Activated T-helper 1 cell treated with Interleukin-2 at 50 U/mL for 16 hours (primary cell): ENCODE results near the gene AUH.
"Not testable (repeated sequence)": the region's sequence is repeated elsewhere in the genome, so short reads cannot be mapped to it uniquely, and the experiment has no call there.

Experiments
- DNase-seq: peaks from one replicate; pipeline ENCODE4 v3.0.0-alpha.2; 2020; ENCODE audit warnings: low read depth

AUH gene

GRCh38 chr9:91208419-91208745 lies 153.3 kb downstream of the AUH start:
- no peak for DNase-seq

GRCh38 chr9:91207729-91208418 lies 153.8 kb downstream of the AUH start:
- DNase-seq: no peak

- DNase-seq: no peak
Observed at GRCh38 chr9:91207397-91207728, 154.4 kb downstream of the AUH start.

- no peak for DNase-seq
Observed at GRCh38 chr9:91206806-91207205, 154.9 kb downstream of the AUH start.

- DNase-seq: no peak
Observed at GRCh38 chr9:91202736-91203283, 158.9 kb downstream of the AUH start.

DNA sequence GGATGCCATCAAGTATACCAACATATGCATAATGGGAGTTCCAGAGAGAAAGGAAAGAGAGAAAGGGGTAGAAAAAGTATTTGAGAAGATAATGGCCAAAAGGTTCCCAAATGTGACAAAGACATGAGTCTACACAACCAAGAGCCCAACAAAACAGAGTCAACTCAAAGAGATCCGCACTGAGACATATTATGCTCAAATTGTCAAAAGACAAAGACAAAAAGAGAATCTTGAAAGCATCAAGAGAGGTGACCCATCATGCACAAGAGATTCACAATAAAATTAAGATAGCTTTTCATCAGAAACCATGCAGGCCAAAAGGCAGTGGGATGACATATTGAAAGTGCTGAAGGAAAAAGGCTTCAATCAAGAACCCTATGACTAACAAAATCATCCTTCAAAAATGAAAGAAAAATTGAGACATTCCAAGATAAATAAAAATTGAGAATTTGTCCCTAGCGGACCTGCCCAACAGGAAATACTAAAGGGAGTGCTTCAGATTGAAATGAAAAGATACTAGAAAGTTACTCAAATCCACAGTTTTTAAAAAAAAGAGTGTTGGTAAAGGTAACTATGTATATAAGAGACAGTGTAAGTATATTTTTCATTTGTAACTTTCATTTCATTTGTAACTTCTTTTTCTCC lies 160.9 kb downstream of the AUH start:
- no peak for DNase-seq

DNA sequence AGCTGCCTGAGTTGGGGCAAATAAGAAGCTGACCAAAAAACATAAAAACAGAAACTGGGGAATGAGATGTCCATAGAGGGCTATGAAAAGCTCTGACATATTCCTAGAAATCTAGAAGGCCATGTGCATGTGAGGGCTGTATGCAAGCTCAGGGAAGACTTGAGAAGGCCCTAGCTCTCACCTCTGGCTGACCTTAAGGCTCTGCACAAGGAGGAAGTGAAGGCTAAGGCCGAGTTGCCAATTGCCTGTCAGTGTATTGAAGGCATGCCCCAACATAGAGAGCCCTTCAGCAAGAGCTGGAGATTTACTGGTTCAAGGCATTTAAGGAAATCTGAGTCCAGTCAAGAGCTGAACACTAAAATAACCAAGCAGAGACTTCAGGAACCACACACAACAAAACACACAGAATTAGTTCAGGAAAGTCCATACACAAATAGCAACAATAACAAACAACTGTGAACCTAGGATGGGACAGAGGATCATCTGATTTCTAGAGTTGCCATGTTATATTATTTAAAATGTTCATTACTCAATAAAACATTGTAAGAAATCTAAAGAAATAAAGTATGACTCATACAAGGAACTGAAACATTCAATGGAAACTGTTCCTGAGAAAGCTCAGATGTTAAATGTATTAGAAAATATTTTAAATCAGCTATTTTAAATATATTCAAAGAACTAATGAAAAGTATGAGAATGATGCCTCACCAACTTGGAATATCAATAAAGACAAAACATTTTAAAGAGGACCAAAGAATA lies 161.8 kb downstream of the AUH start:
- no peak for DNase-seq

DNA sequence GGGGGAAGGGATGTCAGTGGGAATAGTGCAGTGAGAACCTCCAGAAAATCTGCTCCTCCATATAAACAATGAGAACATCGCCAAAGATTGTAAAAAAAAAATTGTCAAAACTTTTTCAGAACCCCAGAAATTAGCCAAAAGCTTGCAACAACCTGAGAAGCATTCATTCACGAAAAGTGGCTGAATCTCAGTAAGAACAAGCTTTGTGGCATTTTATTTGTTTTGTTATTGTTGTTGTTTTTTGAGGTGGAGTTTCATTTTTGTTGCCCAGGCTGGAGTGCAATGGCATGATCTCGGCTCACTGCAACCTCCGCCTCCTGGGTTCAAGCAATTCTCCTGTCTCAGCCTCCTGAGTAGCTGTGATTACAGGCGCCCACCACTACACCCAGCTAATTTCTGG lies 162.8 kb downstream of the AUH start:
- DNase-seq: not testable (repeated sequence)

- no peak for DNase-seq
Observed at GRCh38 chr9:91198405-91198804, 163.3 kb downstream of the AUH start.

DNA sequence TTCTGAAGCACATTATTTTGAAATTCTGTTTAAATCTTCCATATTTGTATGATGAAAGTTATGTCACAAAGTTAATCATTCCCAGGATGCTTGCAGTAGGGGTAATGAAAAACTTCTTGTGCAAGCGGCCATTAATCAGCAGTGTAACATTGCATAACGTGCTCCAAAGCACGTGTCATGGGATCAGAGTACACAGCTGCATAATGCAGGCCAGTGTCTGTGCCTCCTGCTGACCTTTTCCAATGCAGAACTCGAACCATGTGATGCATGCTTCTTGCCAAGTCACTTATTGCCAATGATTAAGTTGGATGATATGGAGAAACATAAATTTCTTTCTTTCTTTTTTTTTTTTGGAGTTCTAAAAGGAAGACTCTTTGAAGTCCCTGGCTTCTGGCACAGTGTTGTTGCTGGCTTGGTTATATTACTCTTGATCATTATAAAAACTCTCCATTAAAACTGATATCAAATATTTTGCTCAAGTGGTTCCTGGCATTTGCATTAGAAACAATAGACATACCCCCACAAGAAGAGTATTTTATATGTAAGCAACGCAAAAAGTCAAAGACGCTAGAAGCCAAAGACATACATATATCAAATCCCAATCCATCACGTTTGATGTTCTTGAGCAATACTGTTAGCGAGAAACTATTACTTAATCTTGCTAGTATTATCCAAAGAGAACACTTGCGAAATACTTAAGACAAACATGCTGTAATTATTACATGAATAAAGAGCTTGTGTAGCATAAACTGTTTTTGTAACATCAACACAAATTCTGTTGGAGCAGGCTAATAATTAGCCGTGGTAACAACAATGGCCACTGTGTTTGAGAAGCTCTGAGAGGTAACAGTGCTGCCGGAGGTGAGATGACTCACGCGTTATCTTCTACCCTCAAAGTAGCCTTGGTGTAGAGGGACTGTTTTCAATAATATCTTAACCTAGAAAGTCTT lies 164.2 kb downstream of the AUH start:
- DNase-seq: no peak

GRCh38 chr9:91196103-91196950 lies 165.4 kb downstream of the AUH start:
- DNase-seq: no peak

- DNase-seq: no peak
Observed at GRCh38 chr9:91195372-91196012, 166.2 kb downstream of the AUH start.

DNA sequence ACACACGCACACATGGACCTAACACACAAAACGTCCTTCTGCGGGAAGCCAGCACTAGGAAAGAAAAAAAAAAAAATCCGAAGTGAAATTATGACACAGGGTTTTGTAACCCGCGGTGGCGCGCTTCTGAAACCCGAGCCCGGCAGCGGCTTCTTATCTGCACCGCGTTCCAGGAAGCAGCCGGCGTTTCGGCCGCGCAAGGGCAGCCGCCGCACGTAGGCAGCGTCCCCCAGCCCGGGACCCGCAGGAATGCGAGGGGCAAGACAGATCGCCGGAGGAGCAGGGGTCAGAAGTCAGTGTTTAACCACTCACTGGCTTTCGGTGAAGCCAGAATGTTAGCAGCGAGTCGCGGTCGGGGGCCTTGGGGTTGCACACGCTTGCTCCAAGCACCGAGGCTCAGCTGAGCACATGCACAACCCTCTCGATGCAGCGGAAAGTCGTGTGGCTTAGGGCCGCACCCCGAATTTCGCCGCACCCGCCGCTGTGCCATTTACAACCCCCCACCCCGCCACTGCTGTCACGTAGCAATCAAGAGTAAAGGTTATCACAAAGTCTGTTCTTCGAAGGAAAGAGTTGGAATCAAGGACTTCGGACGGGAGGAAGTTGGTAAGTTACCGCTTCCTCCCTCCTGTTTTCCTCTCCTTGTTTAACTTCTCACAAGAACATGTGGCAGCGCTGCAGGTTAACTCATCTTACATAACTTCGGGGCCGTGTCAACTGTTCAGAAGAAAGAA lies 167.9 kb downstream of the AUH start:
- DNase-seq: peak; percentile 46

- DNase-seq: peak; percentile 18
Observed at GRCh38 chr9:91193087-91193657, 168.5 kb downstream of the AUH start.

- DNase-seq: no peak
Observed at GRCh38 chr9:91192381-91193086, 169.2 kb downstream of the AUH start.

DNA sequence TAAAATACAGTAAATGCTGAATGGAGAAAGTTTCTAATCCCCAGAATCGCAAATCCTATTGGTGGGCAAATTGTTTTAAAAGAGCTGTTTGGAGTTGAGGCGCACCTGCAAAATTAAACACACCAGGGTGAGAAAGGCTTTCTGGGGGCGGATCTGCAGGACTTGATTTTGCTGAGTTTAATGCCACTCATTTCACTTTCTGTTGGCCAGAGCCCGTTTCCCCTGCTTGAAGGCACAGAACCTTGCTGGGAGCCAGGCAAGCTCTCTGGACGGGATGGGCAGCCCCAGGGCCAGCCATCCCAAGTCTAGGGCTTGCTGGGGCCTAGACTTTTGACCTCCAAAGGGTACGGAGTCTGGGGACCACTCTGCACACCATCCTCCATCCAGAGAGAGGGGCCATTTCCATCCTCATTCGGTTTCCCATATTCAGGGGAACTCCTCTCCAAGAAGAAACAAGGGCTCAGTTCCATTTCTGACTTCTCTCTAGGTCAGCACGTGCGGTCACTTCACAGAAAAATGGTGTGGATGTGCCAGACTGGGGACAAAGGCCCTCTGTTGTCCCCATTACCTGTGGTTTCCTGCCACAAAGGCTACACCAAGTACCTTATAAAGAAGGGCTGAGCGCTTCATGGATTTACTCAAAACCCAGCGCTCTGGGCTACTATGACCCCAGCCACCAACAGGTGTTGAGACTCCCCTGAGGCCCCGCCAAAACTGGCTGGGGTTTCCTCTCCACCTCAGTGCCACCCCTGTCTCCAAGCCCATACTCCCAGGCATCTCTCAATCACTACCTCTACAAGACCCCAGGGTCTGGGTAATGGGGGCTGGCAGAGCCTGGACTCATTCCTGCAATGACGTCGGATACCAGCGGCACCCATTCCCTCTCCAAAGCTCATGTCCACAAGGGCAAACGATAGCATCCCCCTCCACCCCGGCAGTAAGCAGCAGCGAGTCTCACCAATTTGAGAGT lies 170.0 kb downstream of the AUH start:
- DNase-seq: no peak

DNA sequence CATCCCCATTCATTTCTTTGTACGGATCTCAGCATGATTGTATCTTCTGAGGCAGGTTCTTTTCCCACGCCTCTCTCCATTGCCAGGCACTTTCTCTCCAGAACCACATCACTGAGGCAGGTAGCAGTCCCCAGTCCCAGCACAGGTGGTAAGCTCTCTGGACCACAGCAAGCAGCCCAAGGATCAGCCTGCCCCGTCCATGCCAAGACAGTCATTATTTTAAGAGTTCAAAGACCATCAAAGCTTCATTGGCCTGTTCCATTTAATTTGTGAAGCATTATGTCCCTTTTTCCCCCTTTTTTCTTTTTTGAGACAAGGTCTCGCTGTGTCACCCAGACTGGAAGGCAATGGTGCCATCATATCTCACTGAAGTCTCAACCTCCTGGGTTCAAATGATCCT lies 171.7 kb downstream of the AUH start:
- no peak for DNase-seq
